ENCODE results near the gene TIGD3. TPM values are rescaled to one million over a fixed set of nuclear protein-coding genes. Genes with fewer than 3 reads are reported as not detected.

TIGD3 gene
- polyA plus RNA-seq, 12 donors = 0.11 to 0.30 (median 0.24) TPM; not detected in 3

DNA sequence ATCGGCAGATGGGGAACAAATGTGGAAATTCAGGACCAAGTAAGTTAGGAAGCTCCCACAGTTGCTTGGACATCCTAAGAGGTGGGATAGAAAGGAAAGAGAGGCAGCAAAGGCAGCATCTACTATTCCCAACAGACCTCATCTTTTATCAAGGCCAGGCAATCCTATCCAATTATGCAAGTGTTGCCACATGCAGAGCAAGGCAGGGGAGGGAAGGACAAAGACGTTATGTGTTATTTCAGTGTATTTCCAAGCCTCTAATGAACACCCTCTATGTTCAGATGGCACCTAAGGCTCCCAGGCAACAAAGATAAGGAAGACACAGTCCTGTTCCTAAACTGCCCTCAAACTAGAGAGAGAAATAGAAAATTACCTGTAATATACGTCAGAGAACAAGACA, 9.2 kb downstream of the TIGD3 start:
- no peak for DNase-seq

DNA sequence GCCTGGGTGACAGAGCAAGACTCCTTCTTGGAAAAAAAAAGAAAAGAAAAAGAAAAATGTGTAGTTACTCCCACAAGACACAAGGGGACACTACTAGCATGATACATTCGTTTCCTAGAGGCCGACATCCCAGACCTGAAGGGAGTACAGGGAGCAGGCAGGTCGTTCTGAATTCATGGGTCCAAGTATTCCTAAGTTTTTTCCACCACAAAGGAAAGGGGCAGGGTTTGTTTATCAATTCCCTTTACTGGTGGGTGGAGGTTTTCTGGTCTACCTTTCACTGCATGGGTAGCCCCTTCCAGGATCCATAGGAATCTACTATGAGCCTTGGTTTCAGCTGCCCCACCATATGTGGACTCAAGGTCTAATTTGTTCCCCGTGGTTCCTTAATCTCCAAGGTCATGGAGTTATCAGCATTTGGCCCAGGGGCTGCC, 11.8 kb downstream of the TIGD3 start:
- peak; percentile 59 for DNase-seq

DNA sequence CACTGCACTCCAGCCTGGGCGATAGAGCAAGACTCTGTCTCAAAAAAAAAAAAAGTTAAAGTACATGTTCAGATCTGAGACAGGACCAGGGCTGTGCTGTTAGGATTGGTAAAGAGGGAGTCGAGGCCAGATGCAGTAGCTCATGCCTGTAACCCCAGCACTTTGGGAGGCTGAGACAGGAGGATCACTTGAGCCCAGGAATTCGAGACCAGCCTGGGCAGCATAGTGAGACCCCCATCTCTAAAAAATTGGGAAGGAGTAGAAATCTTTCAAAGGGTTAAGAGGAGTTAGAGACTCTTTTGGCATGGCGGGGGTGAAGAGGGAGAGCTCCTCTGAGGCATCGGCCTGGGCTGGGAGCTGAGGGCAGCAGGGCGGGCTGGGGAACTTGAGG, 16.1 kb downstream of the TIGD3 start:
- DNase-seq = no peak

DNA sequence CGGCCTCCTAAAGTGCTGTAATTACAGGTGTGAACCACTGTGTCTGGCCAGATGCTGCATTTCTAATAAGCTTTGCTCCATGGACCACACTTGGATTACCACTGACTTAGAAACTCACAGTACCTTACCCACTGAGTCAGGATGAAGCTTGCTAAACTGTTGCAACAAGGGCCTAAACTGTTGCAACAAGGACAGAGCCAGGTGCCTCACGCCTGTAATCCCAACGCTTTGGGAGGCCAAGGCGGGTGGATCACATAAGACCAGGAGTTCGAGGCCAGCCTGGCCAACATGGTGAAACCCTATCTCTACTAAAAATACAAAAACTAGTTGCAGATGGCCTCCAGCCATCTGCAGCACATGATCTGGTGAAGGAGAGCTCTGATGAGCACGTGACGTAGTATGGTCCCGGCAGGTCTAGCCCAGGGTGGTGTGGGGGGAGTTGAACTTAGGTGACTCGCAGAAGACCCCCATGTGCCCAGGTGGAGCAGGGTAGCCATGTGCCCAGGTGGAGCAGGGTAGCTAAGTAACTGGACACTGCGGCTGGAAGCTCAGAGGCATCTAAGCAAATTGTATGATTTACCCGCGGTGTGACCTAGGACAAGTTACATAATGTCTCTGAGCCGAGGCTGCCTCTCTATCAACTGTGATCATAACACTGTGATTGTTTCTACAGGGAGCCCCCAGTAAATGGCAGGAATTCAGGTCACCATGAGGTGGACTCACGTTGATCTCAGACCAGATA, 19.5 kb downstream of the TIGD3 start:
- no peak for DNase-seq

DNA sequence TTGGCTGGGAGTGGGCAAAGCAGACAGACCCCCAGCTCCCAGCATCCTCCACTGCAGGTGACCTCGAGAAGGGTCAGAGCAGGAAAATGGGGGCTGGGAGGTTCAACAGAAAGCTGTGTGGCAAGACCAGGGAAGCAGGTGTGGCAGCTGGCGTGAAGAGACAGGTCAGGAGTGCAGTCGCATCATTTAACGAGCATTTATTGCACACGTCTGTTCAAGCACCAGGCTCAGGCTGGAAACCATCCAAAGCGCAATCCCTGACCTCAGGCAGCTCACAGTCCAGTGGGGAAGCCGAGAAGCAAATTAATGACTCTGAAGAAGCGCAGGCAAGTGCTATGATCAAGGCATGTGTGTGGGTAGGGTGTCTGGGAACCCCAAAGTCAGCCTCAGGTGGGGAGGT, 20.5 kb downstream of the TIGD3 start:
- DNase-seq = no peak

DNA sequence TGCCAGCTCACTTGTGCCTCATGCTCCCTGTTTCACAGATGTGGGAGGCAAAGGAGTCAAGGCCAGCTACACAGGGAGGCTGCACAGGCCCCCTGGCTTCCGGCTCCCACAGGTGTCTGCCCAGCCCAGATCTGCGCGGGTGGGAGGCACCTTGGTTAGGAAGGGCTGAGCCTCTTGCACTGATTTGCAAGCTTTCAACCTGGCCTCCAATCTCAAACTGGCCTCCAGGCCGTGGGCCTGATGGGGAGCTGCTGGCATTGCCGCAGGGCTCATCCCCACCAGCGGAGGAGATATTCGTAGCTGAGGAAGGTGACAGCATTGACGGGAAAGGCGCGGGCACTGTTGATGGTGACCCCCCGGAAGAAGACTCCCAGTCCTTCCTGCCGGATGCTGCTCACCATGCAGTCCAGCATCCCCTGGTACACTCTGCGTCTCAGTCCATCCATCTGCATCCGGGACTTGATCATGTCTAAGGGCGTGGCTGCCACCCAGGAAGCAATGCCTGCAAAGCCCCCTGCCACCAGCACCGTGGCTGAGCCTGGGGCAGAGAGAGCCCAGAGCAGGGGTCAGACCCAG, 21.7 kb downstream of the TIGD3 start:
- no peak for DNase-seq

DNA sequence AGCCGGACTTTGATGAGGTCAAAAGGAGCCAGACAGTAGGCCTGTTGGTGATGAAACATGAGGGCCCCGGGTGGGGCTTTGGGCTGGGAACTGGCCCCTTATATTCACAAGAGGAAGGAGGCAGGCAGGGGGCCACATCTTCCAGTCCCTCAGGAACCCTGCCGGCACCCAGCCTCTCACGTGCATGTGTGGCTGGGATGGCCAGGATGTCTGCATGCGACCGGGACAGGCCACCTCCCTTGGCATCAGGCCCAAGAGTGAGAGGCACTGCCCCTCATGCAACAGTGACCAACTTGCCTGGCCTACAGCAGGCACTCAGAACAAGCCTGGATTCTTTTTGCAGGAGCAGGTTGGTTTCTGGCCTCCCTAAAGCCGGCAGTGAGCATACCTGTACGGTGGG, 22.5 kb downstream of the TIGD3 start:
- DNase-seq = no peak

DNA sequence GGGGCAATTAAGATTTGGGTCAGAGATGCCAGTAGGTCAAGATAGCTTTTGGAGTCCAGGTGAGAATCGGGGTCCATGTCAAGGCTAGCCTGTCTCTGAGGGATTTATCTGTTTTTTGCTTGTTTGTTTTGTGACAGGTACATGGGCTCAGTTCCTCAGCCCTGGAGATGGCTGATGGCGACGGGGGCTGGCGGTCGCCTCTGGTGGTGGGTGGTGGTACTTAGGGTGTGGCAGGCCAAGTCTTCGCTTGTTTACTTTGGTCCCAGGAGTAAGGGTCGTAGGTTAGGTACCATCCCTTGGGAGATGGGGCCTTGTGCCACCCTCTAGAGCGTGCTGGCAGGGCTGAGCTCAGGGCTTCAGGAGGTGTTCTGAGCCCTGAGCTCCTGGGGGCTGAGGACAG, 23.2 kb downstream of the TIGD3 start:
- DNase-seq = no peak

DNA sequence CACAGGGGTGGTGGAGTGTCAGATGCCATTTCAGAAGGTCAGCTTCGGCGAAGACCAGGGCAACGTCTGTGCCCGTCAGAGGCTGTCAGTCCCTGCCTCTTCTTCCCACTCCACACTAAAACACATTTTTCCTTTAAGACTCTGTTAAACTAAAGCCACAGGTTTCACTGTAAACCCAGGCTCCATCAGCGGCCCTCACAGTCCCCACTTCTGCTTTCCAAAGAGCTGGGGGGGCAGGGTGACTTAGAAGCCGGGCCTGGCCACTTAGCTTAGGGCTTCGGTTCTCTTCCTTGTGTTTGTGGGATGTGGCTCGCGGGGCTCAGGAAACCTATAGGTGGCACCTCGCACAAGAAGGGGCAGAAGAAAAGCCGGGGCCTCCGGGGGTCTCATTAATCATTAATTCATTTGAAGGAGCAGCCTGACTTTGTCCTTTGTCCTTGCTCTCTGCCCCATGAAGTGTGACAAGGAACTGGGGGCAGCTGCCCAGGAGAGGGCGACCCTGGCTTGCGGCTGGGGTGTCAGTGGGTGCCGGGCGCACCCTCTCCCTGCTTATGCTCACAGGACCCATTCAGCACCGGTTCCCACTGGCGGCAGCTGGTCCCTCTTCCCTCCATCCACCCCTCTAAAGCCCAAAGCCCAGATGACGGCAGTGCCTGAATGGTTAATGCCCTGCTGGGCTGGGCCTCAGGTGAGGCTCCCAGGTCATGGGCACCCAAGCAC, 23.8 kb downstream of the TIGD3 start:
- no peak for DNase-seq

DNA sequence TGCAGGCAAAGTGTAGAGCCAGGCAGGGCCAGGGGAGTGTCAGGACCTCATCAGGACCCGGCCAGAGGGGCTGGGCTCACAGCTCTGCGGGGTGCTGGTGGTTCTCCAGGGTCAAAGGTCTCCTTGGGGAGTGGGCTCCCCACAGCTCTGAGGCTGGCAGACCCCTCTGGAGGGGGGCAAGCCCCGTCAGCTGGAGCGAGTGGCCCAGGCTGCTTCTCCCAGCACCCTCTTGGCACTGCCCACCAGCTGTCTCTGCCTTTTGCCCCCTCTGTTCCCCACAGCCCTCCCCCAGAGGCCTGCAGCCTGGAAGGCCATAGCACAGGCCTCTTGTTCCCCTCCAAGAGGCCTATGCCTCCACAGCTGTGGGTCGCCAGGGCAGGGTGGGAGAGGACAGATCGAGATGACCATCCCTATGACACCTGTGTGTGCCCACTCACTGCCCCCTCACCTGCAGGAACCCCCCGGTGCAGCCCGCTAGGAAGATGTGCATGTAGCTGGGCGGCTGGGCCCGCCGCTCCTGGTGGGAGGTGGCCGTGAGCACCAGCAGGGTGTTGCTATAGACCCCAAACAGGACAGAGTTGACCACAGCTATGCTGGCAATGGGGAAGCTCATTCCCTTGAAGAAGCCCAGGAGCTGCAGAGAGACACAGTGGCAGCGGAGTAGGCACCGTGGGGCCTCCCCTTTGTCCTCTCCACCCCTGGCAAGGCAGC, 24.5 kb downstream of the TIGD3 start:
- no peak for DNase-seq

DNA sequence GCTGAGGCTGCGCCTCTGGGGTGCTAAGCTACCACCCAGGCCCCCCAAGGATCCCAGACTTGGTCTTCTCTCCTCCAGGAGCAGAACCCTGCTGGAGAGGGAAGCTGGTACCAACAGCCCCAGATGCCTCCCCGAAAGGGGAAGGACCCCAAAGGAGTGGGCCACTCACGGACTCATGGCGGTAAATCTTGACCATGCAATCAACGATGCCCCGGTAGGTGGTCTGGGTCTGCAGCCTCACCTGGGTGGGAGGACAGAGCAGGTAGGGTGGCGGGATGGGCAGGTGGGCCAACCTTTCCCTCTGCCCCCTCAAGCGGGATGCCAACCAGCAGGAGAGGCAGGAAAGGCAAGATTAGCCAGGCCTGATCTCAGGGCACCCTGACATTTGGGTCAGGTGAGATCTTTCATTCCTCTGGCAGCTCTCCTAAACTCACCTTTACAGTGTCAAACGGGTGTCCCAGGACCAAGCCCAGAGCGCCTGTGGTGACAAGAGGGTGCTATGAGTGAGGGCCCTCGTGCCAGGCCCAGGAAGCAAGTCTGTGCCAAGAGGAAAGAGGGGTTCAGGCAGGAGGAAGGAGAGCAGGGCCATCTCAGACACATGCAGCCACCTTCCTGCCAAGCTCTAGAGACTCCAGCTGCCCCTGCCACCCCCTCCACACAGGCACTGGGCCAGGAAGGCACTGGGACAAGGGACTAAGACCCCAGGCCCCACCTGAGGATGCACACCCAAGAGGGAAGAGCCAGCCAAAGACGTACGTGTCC, 25.3 kb downstream of the TIGD3 start:
- no peak for DNase-seq

DNA sequence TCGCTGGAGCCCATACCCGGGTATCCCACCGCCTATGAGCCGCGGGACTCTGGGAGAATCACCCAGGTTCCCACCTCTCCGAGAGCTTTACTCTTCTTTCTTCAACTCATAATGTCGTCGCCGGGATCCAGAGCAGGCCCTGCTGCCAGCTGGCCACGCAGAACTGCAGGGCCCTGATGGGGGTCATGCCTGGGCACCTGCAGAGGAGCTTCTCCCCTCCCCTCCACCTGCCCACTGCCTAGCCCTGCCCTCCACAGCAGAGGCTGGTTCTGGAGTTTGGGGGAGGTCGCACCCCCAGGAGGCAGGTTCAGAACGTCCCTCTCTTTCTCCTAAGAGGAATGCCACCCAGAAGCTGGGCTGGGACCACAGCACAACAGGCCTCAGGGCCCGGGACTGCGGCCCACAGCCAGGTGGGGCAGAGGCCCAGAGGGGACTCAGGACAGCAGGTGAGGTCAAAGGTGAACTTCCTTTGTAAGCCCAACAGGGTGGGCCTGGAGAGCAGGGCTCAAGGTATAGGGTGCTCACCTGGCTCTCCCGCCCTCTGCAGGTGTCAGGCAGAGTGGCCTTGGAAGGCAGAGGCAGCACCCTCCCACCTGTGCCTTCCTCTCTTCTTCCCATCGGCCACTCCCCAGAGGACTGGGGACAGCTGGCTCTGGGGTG, 26.0 kb downstream of the TIGD3 start:
- DNase-seq = no peak

DNA sequence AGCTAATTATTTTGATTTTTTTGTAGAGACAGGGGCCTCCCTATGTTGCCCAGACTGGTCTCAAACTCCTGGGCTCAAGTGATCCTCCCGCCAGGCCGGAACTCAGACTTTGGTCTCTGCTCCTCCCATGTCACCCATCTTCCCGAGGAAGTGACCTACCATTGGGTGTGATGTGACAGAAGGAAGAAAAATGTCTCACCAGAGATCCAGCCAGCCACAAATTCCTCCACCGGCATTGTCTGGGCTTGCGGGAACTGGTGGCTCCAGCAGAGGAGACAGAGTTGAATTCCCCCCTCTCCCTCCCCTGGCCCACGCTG, 27.1 kb downstream of the TIGD3 start:
- peak; percentile 24 for DNase-seq

DNA sequence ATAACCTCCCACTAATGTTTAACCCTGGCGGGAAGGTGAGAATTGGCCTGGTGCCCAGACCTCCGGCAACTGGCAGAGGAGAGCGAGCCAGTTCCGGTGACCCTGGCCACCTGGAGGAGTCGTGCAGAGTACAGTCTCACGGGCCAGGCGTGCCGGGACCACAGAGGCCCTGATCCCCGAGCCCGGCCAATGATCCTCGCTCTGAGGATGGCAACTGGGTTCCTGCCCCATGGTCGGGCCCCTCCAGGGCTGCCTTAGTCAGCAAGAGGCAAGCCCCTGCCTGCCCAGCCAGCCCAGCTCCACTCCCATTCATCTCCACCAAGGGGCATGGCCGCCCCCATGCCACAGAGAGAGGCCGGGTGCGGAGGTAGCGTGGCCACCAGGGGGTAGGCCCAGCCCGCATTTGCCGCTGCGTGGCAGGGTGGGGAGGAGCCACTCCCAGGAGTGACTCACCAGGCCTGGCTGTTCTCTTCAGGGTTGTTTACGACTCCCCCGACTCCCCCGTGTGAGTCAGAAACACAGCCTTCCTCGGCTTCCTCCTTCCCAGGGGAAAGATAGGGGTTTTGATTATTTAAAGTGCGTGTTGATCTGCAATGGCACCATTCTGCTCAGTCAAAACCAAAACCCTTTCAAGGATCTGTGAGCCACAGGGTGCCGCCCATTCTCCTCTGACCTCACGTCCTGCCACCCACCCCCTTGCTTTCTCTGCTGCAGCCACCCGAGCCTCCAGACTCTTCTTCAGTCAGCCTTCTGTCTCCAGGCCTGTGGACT, 27.7 kb downstream of the TIGD3 start, which contains the start of gene SLC25A45:
Gene SLC25A45 (minus strand): TSS at position 614 of the 771 bp plus-strand sequence. CDS start 695 bp downstream, outside the sequence.
- DNase-seq = peak; percentile 80

DNA sequence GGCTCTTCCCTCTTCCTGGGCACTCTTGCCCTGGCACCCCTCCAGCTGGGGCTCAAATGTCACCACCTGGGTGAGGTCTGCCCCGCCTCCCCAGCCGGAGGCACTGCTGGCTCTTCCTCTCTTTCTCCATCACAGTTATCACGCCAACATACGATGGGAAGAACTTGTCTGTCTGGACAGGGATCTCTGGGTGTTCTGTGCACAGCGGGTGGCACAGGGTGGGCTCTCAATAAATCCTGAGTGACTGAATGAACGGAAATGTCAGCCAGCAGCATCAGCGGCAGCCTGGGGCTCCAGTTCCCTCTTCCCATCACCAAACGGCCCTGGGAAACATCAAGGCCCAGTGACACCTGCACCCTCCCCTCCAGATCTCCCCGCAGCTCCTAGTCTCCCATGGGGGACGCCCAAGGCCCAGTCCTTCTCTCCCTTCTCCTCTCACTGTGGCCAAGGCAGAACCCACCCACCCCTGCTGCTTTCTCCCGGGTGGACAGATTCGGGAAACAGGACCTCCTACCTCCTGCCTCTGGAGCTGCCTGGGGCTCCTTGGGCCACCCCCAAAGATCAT, 28.3 kb downstream of the TIGD3 start:
- no peak for DNase-seq

DNA sequence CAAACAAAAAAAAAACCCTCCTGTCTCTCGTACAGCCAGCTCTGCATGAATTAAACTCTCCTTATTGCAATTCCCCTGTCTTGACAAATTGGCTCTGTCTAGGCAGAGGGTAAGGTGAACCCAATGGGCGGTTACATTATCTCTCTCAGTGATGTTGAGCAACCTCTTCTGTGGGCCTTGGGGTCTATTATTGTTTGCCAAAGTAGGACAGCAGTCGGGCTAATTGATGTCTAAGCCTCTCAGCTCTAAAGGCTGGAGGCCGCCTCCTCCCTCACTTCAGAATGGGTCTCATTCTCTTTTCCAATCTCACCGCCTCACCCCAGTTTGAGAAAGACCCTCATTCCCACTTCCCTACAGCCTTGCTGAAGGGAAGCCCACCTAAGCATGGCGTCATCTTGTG, 29.2 kb downstream of the TIGD3 start:
- no peak for DNase-seq

DNA sequence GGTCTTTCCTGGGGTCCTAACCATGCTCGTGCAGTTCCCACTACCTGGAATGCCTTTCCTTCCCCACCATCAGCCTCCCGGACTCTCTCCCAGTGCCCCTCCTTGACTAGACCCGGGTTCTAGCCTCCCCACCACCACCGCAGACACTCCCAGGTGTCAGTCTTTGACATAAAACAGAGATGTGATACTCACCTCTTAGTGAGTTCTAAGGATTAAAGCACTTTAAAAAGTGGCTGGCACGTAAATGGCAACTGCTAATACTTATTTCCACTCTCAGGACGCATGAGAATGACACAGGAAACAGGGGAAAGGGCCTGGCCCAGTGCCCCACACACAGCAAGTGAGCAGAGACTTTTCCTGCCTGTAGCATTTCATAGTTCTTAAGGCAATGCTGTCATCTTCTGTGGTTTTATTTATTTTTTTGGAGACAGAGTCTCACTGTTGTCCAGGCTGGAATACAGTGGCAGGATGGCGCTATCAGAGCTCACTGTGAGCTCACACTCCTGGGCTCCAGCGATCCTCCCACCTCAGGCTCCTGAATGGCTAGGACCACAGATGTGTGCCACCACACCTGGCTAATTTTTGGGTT, 29.8 kb downstream of the TIGD3 start:
- no peak for DNase-seq

DNA sequence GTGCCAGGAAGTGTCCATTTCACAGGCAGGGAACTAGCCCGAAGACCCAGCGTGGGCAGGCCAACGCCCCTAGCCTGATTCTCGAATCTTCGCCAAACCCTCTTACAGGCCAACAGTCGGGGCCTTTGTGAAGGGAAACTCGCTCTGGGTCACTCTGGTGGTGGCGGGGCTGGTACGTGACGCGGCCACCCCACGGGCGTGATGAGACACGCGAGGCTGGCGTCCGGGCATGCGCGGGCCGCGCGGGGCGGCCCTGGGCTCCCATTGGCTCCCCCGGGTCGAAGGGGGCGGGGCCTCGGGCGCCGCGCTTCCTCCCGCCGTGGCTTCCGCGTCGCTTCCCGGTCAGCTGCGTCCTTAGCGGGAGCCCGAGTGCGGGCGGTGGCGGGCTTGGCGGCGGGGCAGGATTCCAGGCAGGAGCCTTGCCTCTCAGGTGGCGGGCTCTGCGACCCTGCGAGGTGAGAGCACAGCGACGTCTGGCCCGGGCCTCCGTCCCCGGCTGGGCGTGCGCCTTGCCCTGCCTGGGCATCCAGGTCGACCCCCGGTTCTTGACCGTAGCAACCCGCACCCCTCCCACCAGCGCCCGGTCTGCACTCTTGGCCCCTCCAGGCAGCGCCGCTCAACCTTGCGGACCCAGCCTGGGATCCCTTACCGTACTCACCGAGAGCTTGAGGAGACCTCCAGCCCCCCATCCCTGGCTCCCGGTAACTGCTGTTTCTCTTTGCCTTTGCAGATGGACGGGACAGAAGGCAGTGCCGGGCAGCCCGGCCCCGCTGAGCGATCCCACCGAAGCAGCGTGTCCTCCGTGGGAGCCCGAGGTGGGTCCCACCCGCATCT, 32.0 kb downstream of the TIGD3 start, which contains the start of gene FRMD8:
Gene FRMD8 (plus strand): TSS at position 331 of the 834 bp plus-strand sequence. CDS start 400 bp downstream, at position 731.
- DNase-seq = peak; percentile 89

Data from muscle of arm (tissue), 12 donors.